H1 (cell line): Measurements from ENCODE around the gene FBXO17.

Experiments
- NANOG ChIP-seq: IDR thresholded peaks from 2 replicates; pipeline ENCODE4 v1.6.1; 2011; ENCODE audit warnings: low read length, low read depth, mild to moderate bottlenecking, inconsistent platforms; ENCODE audit not compliant: insufficient read depth, poor library complexity, severe bottlenecking
- POLR2AphosphoS5 ChIP-seq: IDR thresholded peaks from 2 replicates; pipeline ENCODE4 v1.6.1; 2011; ENCODE audit warnings: low read depth, low read length
- TF ChIP-seq, protein P1 (sequence below), 3 experiments: IDR thresholded peaks; 1 replicate in 2 of 3; 2 replicates in 1 of 3; pipeline versions ENCODE4 v1.5.1 to v1.6.1; 2011; ENCODE audit warnings: low read length in 3 of 3, mild to moderate bottlenecking in 3 of 3, inconsistent platforms in 2 of 3, low read depth in 1 of 3, moderate library complexity in 1 of 3; ENCODE audit not compliant: insufficient read depth in 1 of 3; ENCODE audit errors: control extremely low read depth in 1 of 3

DNA sequence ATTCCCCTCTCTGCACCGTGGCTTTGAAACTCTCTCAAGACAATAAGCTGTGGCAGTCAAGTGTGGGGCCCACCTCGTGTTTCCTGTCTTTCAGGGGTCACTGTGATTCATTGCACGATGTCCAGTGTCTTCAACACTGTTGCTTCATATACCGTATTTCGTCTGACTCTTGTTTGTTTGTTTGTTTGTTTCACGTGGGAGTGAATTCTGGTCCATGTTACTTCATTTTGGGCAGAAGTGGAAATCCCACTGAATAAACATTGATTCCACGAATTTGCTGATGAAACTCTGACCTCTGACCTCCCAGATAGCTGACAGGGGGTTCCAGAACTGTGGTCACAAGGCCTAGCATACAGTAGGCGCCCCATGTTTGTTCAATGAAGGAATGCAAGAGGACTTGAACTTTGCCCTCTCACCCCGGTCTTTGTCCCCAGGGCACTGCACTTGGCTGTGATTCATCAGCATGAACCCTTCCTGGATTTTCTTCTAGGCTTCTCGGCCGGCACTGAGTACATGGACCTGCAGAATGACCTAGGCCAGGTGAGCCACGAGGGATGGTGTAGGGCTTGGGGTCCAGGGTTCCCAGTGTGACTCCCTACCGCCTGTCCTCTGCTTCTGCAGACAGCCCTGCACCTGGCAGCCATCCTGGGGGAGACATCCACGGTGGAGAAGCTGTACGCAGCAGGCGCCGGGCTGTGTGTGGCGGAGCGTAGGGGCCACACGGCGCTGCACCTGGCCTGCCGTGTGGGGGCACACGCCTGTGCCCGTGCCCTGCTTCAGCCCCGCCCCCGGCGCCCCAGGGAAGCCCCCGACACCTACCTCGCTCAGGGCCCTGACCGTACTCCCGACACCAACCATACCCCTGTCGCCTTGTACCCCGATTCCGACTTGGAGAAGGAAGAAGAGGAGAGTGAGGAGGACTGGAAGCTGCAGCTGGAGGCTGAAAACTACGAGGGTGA, 70.7 kb downstream of the FBXO17 start:
- TF ChIP-seq POLR2AphosphoS5 (no peak), NANOG (no peak)
- TF ChIP-seq, protein P1, sequence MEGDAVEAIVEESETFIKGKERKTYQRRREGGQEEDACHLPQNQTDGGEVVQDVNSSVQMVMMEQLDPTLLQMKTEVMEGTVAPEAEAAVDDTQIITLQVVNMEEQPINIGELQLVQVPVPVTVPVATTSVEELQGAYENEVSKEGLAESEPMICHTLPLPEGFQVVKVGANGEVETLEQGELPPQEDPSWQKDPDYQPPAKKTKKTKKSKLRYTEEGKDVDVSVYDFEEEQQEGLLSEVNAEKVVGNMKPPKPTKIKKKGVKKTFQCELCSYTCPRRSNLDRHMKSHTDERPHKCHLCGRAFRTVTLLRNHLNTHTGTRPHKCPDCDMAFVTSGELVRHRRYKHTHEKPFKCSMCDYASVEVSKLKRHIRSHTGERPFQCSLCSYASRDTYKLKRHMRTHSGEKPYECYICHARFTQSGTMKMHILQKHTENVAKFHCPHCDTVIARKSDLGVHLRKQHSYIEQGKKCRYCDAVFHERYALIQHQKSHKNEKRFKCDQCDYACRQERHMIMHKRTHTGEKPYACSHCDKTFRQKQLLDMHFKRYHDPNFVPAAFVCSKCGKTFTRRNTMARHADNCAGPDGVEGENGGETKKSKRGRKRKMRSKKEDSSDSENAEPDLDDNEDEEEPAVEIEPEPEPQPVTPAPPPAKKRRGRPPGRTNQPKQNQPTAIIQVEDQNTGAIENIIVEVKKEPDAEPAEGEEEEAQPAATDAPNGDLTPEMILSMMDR (IDR thresholded peaks at IDR 0.05; ENCODE audit: control extremely low read depth in 1 of 3, insufficient read depth in 1 of 3, low read depth in 1 of 3, low read length in 3 of 3): no peak
